K562 (cell line): ENCODE data around the gene ANAPC5. TPM values are rescaled to one million over a fixed set of nuclear protein-coding genes. Genes with fewer than 3 reads are reported as not detected.
A peak's percentile ranks its signal among the peaks of the same experiment; 100 is the strongest.

Experiments
- ARNT ChIP-seq, 2 experiments: fragments of 450-650 bp; IDR thresholded peaks; 2 replicates each; pipeline ENCODE4 v1.6.1; 2016; ENCODE audit warnings: mild to moderate bottlenecking in 1 of 2
- CCNT2 ChIP-seq: IDR thresholded peaks from 2 replicates; pipeline ENCODE4 v1.6.1; 2011; ENCODE audit warnings: borderline replicate concordance, low read depth, mild to moderate bottlenecking, moderate library complexity, mixed read lengths, low read length; ENCODE audit not compliant: insufficient read length; ENCODE audit errors: extremely low read depth
- CXXC5 ChIP-seq: fragments of 250-450 bp; sonication (Bioruptor Pico); IDR thresholded peaks from 2 replicates; pipeline ENCODE4 v1.8.0; 2022; ENCODE audit warnings: inconsistent platforms, mild to moderate bottlenecking, moderate library complexity
- DPF2 ChIP-seq: fragments of 450-650 bp; IDR thresholded peaks from 2 replicates; pipeline ENCODE4 v1.6.1; 2016
- EGR1 ChIP-seq: fragments of 450-650 bp; conservative IDR thresholded peaks from 2 replicates; pipeline ENCODE4 v1.6.1; 2017; ENCODE audit warnings: mild to moderate bottlenecking
- EZH2 ChIP-seq: IDR thresholded peaks from 2 replicates; pipeline ENCODE4 v1.6.1; 2012; ENCODE audit warnings: low read depth, mild to moderate bottlenecking, inconsistent platforms, low read length, borderline replicate concordance
- JUND ChIP-seq, 2 experiments: IDR thresholded peaks; 2 replicates in 1 of 2; 3 replicates in 1 of 2; pipeline ENCODE4 v1.6.1; 2011; ENCODE audit warnings: borderline replicate concordance in 2 of 2, low read depth in 2 of 2, low read length in 2 of 2, improper control_type of control experiment in 1 of 2, missing biosample characterization in 1 of 2, missing genetic modification characterization in 1 of 2, missing genetic modification reagents in 1 of 2
- MEF2D ChIP-seq: conservative IDR thresholded peaks from 2 replicates; pipeline ENCODE4 v1.6.1; 2016; ENCODE audit warnings: low read depth, missing genetic modification characterization, missing compliant biosample characterization
- NCOA6 ChIP-seq: fragments of 450-650 bp; IDR thresholded peaks from 2 replicates; pipeline ENCODE4 v1.6.1; 2017; ENCODE audit warnings: mild to moderate bottlenecking
- SMARCA4 ChIP-seq: fragments of 450-650 bp; IDR thresholded peaks from 2 replicates; pipeline ENCODE4 v1.6.1; 2016
- polyA plus RNA-seq, 8 experiments: library from polyadenylated mRNA; depleted of rRNA in 4 of 8; stranded (reverse) in 5 of 8; unstranded in 3 of 8; fragments of >200 nt; fragmentation: Nextera tagmentation in 2 of 8; fragmentation: Illumina TruSeq in 1 of 8; extraction: Ambion mirVana in 2 of 8; extraction: Trizol in 1 of 8; gene quantifications; 2 replicates each; pipeline versions ENCODE4 v1.2.1 to v1.2.3, GENCODE V29; 2011 to 2014; ENCODE audit warnings: inconsistent platforms in 1 of 8, missing spikeins in 1 of 8
- total RNA-seq, 7 experiments: library from RNA; depleted of rRNA in 6 of 7; stranded (reverse); fragments of >200 nt in 6 of 7; fragmentation: Illumina TruSeq in 2 of 7; extraction: Trizol in 2 of 7; gene quantifications; 2 replicates each; pipeline versions ENCODE4 v1.2.1 to v1.2.3, GENCODE V29; 2011 to 2021; ENCODE audit warnings: low replicate concordance in 1 of 7
- TF ChIP-seq, protein P1 (sequence below): sonication (generic); IDR thresholded peaks from 2 replicates; pipeline ENCODE4 v1.6.1; 2016
- TF ChIP-seq, protein P2 (sequence below): sonication (generic); formaldehyde crosslinking; IDR thresholded peaks from 2 replicates; pipeline ENCODE4 v1.8.1; 2023; ENCODE audit warnings: mild to moderate bottlenecking, missing genetic modification reagents
- TF ChIP-seq, protein P3 (sequence below): sonication (generic); formaldehyde crosslinking; IDR thresholded peaks from 2 replicates; pipeline ENCODE4 v1.8.0; 2022; ENCODE audit warnings: mild to moderate bottlenecking, missing genetic modification reagents
- TF ChIP-seq, protein P4 (sequence below): fragments of 450-650 bp; formaldehyde crosslinking; IDR thresholded peaks from 2 replicates; pipeline ENCODE4 v1.4.0; 2022; ENCODE audit warnings: missing genetic modification characterization
- TF ChIP-seq, protein P5 (sequence below): sonication (generic); formaldehyde crosslinking; IDR thresholded peaks from 2 replicates; pipeline ENCODE4 v1.8.0; 2023; ENCODE audit warnings: mild to moderate bottlenecking, missing genetic modification reagents

ANAPC5 gene
- total and polyA plus RNA-seq, 9 of the 15 experiments (the other 6 are each of a cell fraction or from before 2014, with no cell fraction given): 136 to 315 (median 197) TPM

DNA sequence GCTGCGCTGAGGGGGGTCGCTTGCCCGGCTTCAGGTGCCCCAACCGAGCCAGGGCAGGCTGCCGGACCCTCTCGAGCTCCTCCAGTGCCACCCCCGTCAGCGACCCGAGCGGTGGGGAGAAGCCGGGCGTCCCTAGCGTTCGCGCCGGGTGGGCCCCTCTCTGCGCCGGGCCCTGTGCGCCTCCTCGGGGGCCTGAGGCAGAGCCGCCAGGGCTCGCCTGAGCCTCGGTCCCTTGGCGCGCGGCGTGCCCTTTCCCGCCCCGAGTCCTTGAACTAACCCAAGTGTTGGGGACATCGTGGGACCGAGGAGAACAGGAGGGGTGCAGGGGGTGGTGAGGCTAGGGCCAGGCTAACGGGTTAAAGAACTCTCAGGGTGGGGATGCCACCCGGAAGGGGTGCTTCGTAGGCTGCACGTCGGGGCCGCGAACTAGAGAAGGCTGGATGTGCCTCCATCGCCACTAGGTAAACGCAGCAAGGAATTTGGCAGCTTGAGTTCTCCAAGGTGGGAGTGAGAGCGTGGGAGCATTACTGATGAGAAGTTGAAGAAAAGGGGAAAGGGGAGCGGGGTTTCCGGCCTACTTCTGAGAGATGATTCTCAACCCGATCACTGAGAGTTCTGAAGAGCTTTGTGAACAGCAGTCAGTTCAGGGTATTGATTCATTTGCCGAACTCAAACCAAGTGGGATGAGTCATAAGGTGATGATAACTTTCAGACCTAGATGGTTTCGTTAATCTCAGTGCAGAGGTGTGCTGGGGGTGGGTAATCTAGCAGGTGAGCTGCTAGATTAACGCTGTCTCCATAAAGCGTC, 48.3 kb upstream of the ANAPC5 start (continued):
- TF ChIP-seq, protein P1, sequence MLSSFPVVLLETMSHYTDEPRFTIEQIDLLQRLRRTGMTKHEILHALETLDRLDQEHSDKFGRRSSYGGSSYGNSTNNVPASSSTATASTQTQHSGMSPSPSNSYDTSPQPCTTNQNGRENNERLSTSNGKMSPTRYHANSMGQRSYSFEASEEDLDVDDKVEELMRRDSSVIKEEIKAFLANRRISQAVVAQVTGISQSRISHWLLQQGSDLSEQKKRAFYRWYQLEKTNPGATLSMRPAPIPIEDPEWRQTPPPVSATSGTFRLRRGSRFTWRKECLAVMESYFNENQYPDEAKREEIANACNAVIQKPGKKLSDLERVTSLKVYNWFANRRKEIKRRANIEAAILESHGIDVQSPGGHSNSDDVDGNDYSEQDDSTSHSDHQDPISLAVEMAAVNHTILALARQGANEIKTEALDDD: peak; percentile 65; the same call in 1 of the 2 replicates
- TF ChIP-seq CCNT2: peak; percentile 1
- TF ChIP-seq, protein P2, sequence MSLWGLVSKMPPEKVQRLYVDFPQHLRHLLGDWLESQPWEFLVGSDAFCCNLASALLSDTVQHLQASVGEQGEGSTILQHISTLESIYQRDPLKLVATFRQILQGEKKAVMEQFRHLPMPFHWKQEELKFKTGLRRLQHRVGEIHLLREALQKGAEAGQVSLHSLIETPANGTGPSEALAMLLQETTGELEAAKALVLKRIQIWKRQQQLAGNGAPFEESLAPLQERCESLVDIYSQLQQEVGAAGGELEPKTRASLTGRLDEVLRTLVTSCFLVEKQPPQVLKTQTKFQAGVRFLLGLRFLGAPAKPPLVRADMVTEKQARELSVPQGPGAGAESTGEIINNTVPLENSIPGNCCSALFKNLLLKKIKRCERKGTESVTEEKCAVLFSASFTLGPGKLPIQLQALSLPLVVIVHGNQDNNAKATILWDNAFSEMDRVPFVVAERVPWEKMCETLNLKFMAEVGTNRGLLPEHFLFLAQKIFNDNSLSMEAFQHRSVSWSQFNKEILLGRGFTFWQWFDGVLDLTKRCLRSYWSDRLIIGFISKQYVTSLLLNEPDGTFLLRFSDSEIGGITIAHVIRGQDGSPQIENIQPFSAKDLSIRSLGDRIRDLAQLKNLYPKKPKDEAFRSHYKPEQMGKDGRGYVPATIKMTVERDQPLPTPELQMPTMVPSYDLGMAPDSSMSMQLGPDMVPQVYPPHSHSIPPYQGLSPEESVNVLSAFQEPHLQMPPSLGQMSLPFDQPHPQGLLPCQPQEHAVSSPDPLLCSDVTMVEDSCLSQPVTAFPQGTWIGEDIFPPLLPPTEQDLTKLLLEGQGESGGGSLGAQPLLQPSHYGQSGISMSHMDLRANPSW (CRISPR knock-in tag): 0 out of 2 replicates have a peak, but pooled peaks have one; percentile 9
- no peak for TF ChIP-seq MEF2D (tag)
- TF ChIP-seq JUND (IDR thresholded peaks at IDR 0.05; ENCODE audit: borderline replicate concordance, low read depth, low read length): peak; percentile 83
- TF ChIP-seq JUND (tag; IDR thresholded peaks at IDR 0.05; ENCODE audit: borderline replicate concordance, low read depth, low read length): peak; percentile 80; the same call in 2 of the 3 replicates
- TF ChIP-seq, protein P3, sequence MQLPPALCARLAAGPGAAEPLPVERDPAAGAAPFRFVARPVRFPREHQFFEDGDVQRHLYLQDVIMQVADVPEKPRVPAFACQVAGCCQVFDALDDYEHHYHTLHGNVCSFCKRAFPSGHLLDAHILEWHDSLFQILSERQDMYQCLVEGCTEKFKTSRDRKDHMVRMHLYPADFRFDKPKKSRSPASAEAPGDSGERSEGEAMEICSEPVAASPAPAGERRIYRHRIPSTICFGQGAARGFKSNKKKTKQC: 0 out of 2 replicates have a peak, but pooled peaks have one; percentile 20
- TF ChIP-seq, protein P4, sequence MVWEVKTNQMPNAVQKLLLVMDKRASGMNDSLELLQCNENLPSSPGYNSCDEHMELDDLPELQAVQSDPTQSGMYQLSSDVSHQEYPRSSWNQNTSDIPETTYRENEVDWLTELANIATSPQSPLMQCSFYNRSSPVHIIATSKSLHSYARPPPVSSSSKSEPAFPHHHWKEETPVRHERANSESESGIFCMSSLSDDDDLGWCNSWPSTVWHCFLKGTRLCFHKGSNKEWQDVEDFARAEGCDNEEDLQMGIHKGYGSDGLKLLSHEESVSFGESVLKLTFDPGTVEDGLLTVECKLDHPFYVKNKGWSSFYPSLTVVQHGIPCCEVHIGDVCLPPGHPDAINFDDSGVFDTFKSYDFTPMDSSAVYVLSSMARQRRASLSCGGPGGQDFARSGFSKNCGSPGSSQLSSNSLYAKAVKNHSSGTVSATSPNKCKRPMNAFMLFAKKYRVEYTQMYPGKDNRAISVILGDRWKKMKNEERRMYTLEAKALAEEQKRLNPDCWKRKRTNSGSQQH (CRISPR knock-in tag): 0 out of 2 replicates have a peak, but pooled peaks have one; percentile 9
- TF ChIP-seq ARNT (IDR thresholded peaks at IDR 0.05): no peak
- TF ChIP-seq, protein P5, sequence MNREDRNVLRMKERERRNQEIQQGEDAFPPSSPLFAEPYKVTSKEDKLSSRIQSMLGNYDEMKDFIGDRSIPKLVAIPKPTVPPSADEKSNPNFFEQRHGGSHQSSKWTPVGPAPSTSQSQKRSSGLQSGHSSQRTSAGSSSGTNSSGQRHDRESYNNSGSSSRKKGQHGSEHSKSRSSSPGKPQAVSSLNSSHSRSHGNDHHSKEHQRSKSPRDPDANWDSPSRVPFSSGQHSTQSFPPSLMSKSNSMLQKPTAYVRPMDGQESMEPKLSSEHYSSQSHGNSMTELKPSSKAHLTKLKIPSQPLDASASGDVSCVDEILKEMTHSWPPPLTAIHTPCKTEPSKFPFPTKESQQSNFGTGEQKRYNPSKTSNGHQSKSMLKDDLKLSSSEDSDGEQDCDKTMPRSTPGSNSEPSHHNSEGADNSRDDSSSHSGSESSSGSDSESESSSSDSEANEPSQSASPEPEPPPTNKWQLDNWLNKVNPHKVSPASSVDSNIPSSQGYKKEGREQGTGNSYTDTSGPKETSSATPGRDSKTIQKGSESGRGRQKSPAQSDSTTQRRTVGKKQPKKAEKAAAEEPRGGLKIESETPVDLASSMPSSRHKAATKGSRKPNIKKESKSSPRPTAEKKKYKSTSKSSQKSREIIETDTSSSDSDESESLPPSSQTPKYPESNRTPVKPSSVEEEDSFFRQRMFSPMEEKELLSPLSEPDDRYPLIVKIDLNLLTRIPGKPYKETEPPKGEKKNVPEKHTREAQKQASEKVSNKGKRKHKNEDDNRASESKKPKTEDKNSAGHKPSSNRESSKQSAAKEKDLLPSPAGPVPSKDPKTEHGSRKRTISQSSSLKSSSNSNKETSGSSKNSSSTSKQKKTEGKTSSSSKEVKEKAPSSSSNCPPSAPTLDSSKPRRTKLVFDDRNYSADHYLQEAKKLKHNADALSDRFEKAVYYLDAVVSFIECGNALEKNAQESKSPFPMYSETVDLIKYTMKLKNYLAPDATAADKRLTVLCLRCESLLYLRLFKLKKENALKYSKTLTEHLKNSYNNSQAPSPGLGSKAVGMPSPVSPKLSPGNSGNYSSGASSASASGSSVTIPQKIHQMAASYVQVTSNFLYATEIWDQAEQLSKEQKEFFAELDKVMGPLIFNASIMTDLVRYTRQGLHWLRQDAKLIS (CRISPR knock-in tag): 0 out of 2 replicates have a peak, but pooled peaks have one; percentile 23
- TF ChIP-seq CXXC5 (CRISPR knock-in tag): no peak
- TF ChIP-seq EGR1: peak; percentile 44
- peak; percentile 76 for TF ChIP-seq DPF2
- peak; percentile 76 for TF ChIP-seq NCOA6
- TF ChIP-seq EZH2: no peak
- peak; percentile 60; the same call in 1 of the 2 replicates for TF ChIP-seq SMARCA4
